ENCODE data around the gene PACS2. TPM values are rescaled to one million over a fixed set of nuclear protein-coding genes. Genes with fewer than 3 reads are reported as not detected.

The PACS2 gene
- total RNA-seq, 1 experiment from 2014 or later, result 100 TPM

GRCh38 chr14:105316577-105316941 is 2.0 kb downstream of the PACS2 start:
- H3K9me3 Mint-ChIP-seq, result no peaks in the 10 kb centered on the region
- no peak overlapping the region for H3K27ac Mint-ChIP-seq
- peaks cover 15% of the 10 kb centered on the region for H3K4me1 Mint-ChIP-seq
- 0 out of 2 replicates have a peak, but pooled peaks cover 3% of the 10 kb centered on the region for H3K36me3 Mint-ChIP-seq
- H3K4me3 Mint-ChIP-seq, result peak overlapping the region; percentile 84
- no peak for TF ChIP-seq ZNF671 (CRISPR knock-in tag; IDR thresholded peaks at IDR 0.05)
- TF ChIP-seq, protein P1, sequence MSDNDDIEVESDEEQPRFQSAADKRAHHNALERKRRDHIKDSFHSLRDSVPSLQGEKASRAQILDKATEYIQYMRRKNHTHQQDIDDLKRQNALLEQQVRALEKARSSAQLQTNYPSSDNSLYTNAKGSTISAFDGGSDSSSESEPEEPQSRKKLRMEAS (CRISPR knock-in tag; IDR thresholded peaks at IDR 0.05), result no peak
- TF ChIP-seq, protein P2, sequence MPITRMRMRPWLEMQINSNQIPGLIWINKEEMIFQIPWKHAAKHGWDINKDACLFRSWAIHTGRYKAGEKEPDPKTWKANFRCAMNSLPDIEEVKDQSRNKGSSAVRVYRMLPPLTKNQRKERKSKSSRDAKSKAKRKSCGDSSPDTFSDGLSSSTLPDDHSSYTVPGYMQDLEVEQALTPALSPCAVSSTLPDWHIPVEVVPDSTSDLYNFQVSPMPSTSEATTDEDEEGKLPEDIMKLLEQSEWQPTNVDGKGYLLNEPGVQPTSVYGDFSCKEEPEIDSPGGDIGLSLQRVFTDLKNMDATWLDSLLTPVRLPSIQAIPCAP (CRISPR knock-in tag; IDR thresholded peaks at IDR 0.05), result no peak
- no peak for TF ChIP-seq HMGA2 (CRISPR knock-in tag; IDR thresholded peaks at IDR 0.05)
- no peak for TF ChIP-seq KAT7 (CRISPR knock-in tag; IDR thresholded peaks at IDR 0.05; ENCODE audit: borderline replicate concordance)
- no peak for TF ChIP-seq CREM (CRISPR knock-in tag; IDR thresholded peaks at IDR 0.05)
- TF ChIP-seq NR3C1 (CRISPR knock-in tag; conservative IDR thresholded peaks at IDR 0.05; ENCODE audit: low read depth), result no peak
- no peaks in the 10 kb centered on the region; the same call in 1 of the 2 replicates for H3K27me3 Mint-ChIP-seq (ENCODE audit: low read depth)
- CTCF ChIA-PET, result interaction anchor here (1.0 to 1.8 kb wide), 3 partner anchors 18 to 36 kb away, joined by 4 to 6 read pairs (median 6); no protein-coding TSS in a partner anchor
- no peak for DNase-seq (ENCODE audit: low spot score)
- no peak for ATAC-seq
- POLR2A ChIA-PET, result no interaction called here

GRCh38 chr14:105316968-105317510 is 2.5 kb downstream of the PACS2 start:
- Mint-ChIP-seq H3K27me3 (ENCODE audit: low read depth) (no peaks in the 10 kb centered on the region; the same call in 1 of the 2 replicates), H3K4me1 (peaks cover 13% of the 10 kb centered on the region)
- TF ChIP-seq EMX1 (CRISPR knock-in tag; IDR thresholded peaks at IDR 0.05), result no peak
- TF ChIP-seq, protein P3, sequence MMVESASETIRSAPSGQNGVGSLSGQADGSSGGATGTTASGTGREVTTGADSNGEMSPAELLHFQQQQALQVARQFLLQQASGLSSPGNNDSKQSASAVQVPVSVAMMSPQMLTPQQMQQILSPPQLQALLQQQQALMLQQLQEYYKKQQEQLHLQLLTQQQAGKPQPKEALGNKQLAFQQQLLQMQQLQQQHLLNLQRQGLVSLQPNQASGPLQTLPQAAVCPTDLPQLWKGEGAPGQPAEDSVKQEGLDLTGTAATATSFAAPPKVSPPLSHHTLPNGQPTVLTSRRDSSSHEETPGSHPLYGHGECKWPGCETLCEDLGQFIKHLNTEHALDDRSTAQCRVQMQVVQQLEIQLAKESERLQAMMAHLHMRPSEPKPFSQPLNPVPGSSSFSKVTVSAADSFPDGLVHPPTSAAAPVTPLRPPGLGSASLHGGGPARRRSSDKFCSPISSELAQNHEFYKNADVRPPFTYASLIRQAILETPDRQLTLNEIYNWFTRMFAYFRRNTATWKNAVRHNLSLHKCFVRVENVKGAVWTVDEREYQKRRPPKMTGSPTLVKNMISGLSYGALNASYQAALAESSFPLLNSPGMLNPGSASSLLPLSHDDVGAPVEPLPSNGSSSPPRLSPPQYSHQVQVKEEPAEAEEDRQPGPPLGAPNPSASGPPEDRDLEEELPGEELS (CRISPR knock-in tag; IDR thresholded peaks at IDR 0.05), result no peak
- no peak for TF ChIP-seq ATF1 (CRISPR knock-in tag; IDR thresholded peaks at IDR 0.05)
- TF ChIP-seq HMGXB4 (CRISPR knock-in tag; IDR thresholded peaks at IDR 0.05), result no peak
- no peak for TF ChIP-seq OVOL2 (CRISPR knock-in tag; IDR thresholded peaks at IDR 0.05; ENCODE audit: borderline replicate concordance)
- no peak for TF ChIP-seq ZNF423 (CRISPR knock-in tag; IDR thresholded peaks at IDR 0.05)
- TF ChIP-seq SMAD4 (CRISPR knock-in tag; IDR thresholded peaks at IDR 0.05), result no peak

DNA sequence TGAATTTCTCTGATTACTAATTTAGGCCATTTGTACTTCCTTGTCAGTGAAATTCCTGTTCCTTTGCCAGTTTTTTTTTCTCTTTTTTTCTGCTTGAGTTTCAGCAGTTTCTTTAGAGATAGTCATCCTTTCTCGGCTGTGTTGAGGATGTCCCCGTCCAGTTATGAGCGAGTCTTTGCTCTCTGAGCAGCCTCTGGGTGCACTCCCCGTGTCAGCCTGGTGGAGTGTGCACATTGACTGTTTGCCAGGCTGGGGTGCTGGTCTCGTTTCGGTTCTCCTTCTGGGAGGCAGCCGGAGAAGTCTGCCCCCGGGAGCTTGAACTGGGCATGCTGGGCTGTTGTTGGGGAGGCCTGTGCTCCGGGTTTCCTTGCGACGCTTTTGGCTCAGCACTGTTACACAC is 3.0 kb downstream of the PACS2 start:
- CTCF ChIA-PET, result interaction anchor here (1.0 kb wide), 1 partner anchor 34 kb away, joined by 4 read pairs; no protein-coding TSS in a partner anchor
- Mint-ChIP-seq H3K4me1 (peaks cover 13% of the 10 kb centered on the region), H3K27ac (no peak overlapping the region), H3K9me3 (no peaks in the 10 kb centered on the region), H3K36me3 (0 out of 2 replicates have a peak, but pooled peaks cover 3% of the 10 kb centered on the region), H3K27me3 (ENCODE audit: low read depth) (no peaks in the 10 kb centered on the region; the same call in 1 of the 2 replicates), H3K4me3 (no peak overlapping the region)
- no peak for DNase-seq (ENCODE audit: low spot score)
- POLR2A ChIA-PET, result no interaction called here
- ATAC-seq, result no peak
- TF ChIP-seq, protein P4, sequence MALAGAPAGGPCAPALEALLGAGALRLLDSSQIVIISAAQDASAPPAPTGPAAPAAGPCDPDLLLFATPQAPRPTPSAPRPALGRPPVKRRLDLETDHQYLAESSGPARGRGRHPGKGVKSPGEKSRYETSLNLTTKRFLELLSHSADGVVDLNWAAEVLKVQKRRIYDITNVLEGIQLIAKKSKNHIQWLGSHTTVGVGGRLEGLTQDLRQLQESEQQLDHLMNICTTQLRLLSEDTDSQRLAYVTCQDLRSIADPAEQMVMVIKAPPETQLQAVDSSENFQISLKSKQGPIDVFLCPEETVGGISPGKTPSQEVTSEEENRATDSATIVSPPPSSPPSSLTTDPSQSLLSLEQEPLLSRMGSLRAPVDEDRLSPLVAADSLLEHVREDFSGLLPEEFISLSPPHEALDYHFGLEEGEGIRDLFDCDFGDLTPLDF (CRISPR knock-in tag; IDR thresholded peaks at IDR 0.05), result no peak
- TF ChIP-seq HMGXB4 (CRISPR knock-in tag; IDR thresholded peaks at IDR 0.05) (no peak), MLX (CRISPR knock-in tag; IDR thresholded peaks at IDR 0.05) (no peak), ETV6 (CRISPR knock-in tag; IDR thresholded peaks at IDR 0.05) (no peak), NFATC4 (CRISPR knock-in tag; IDR thresholded peaks at IDR 0.05) (no peak), TCF7 (CRISPR knock-in tag; IDR thresholded peaks at IDR 0.05; ENCODE audit: low read depth) (no peak), ZNF232 (CRISPR knock-in tag; IDR thresholded peaks at IDR 0.05) (no peak)
- TF ChIP-seq, protein P5, sequence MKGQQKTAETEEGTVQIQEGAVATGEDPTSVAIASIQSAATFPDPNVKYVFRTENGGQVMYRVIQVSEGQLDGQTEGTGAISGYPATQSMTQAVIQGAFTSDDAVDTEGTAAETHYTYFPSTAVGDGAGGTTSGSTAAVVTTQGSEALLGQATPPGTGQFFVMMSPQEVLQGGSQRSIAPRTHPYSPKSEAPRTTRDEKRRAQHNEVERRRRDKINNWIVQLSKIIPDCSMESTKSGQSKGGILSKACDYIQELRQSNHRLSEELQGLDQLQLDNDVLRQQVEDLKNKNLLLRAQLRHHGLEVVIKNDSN (CRISPR knock-in tag; IDR thresholded peaks at IDR 0.05), result no peak
- TF ChIP-seq, protein P6, sequence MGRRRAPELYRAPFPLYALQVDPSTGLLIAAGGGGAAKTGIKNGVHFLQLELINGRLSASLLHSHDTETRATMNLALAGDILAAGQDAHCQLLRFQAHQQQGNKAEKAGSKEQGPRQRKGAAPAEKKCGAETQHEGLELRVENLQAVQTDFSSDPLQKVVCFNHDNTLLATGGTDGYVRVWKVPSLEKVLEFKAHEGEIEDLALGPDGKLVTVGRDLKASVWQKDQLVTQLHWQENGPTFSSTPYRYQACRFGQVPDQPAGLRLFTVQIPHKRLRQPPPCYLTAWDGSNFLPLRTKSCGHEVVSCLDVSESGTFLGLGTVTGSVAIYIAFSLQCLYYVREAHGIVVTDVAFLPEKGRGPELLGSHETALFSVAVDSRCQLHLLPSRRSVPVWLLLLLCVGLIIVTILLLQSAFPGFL (CRISPR knock-in tag; IDR thresholded peaks at IDR 0.05; ENCODE audit: borderline replicate concordance), result no peak

More at GRCh38 chr14:105316968-105317510, 2.5 kb downstream of the PACS2 start:
- ATAC-seq, result no peak
- ChIA-PET POLR2A (no interaction called here), CTCF (interaction anchor here (1.0 to 1.8 kb wide), 2 partner anchors 17 to 35 kb away, joined by 4 to 6 read pairs; no protein-coding TSS in a partner anchor)
- 0 out of 2 replicates have a peak, but pooled peaks cover 3% of the 10 kb centered on the region for H3K36me3 Mint-ChIP-seq
- no peak for DNase-seq (ENCODE audit: low spot score)
- H3K4me3 Mint-ChIP-seq, result peak overlapping the region; percentile 24; the same call in 1 of the 2 replicates
- no peak overlapping the region for H3K27ac Mint-ChIP-seq
- no peaks in the 10 kb centered on the region for H3K9me3 Mint-ChIP-seq
